GM18858 (cell line): ENCODE results near the gene C1GALT1.
A peak's percentile ranks its signal among the peaks of the same experiment; 100 is the strongest.
"Not testable (repeated sequence)": the region's sequence is repeated elsewhere in the genome, so short reads cannot be mapped to it uniquely, and the experiment has no call there.

Experiments used
- ATAC-seq: cut with Tn5 transposase; IDR thresholded peaks from one replicate; pipeline ENCODE4 v1.9.1; 2021; ENCODE audit not compliant: unreplicated experiment

C1GALT1 gene

GRCh38 chr7:7182156-7183060 lies at the start of gene C1GALT1:
Gene C1GALT1, plus strand, starts transcription at chr7:7182544. Its CDS starts 51,776 bp downstream, at chr7:7234320.
- ATAC-seq = peak; percentile 77

- no peak for ATAC-seq
Observed at GRCh38 chr7:7134046-7134445, 48.3 kb upstream of the C1GALT1 start.

GRCh38 chr7:7135074-7135473 lies 47.3 kb upstream of the C1GALT1 start:
- ATAC-seq = no peak

GRCh38 chr7:7135924-7136323 lies 46.4 kb upstream of the C1GALT1 start:
- not testable (repeated sequence) for ATAC-seq

GRCh38 chr7:7136466-7137381 lies 45.6 kb upstream of the C1GALT1 start:
- no peak for ATAC-seq

GRCh38 chr7:7138897-7139296 lies 43.4 kb upstream of the C1GALT1 start:
- no peak for ATAC-seq

GRCh38 chr7:7143404-7143803 lies 38.9 kb upstream of the C1GALT1 start:
- not testable (repeated sequence) for ATAC-seq

GRCh38 chr7:7145151-7145550 lies 37.2 kb upstream of the C1GALT1 start:
- ATAC-seq = not testable (repeated sequence)

GRCh38 chr7:7146837-7147236 lies 35.5 kb upstream of the C1GALT1 start:
- ATAC-seq = no peak

GRCh38 chr7:7148798-7149481 lies 33.4 kb upstream of the C1GALT1 start:
- no peak for ATAC-seq

- ATAC-seq = no peak
Observed at GRCh38 chr7:7151285-7151684, 31.1 kb upstream of the C1GALT1 start.

GRCh38 chr7:7151865-7152264 lies 30.5 kb upstream of the C1GALT1 start:
- ATAC-seq = no peak

- no peak for ATAC-seq
Observed at GRCh38 chr7:7152315-7152714, 30.0 kb upstream of the C1GALT1 start.

- ATAC-seq = not testable (repeated sequence)
Observed at GRCh38 chr7:7154355-7154754, 28.0 kb upstream of the C1GALT1 start.

GRCh38 chr7:7156663-7157062 lies 25.7 kb upstream of the C1GALT1 start:
- ATAC-seq = no peak

- ATAC-seq = peak; percentile 83
Observed at GRCh38 chr7:7157177-7157886, 25.0 kb upstream of the C1GALT1 start.

- no peak for ATAC-seq
Observed at GRCh38 chr7:7157887-7158271, 24.5 kb upstream of the C1GALT1 start.

GRCh38 chr7:7159063-7159658 lies 23.2 kb upstream of the C1GALT1 start:
- ATAC-seq = no peak

GRCh38 chr7:7164591-7164990 lies 17.8 kb upstream of the C1GALT1 start:
- no peak for ATAC-seq

GRCh38 chr7:7165372-7165771 lies 17.0 kb upstream of the C1GALT1 start:
- ATAC-seq = no peak
